GM12878 (cell line): ENCODE measurements around the gene BMP7.

Experiments used
- BACH1 ChIP-seq: fragments of 450-650 bp; IDR thresholded peaks from 2 replicates; pipeline ENCODE4 v1.6.1; 2017; ENCODE audit warnings: mild to moderate bottlenecking, borderline replicate concordance
- CTCF ChIP-seq, 3 experiments: IDR thresholded peaks in 2 of 3; conservative IDR thresholded peaks in 1 of 3; 2 replicates each; pipeline ENCODE4 v1.5.1; 2011; ENCODE audit warnings: low read depth in 3 of 3, low read length in 3 of 3, mild to moderate bottlenecking in 3 of 3, control low read depth in 2 of 3, moderate library complexity in 2 of 3, inconsistent platforms in 1 of 3, mixed read lengths in 1 of 3; ENCODE audit not compliant: control insufficient read depth in 2 of 3, insufficient read depth in 1 of 3; ENCODE audit errors: extremely low read depth in 1 of 3
- EGR1 ChIP-seq, 2 experiments: IDR thresholded peaks; 1 replicate in 1 of 2; 2 replicates in 1 of 2; pipeline ENCODE4 v1.6.1; 2011 to 2012; ENCODE audit warnings: low read depth in 2 of 2, low read length in 2 of 2, borderline replicate concordance in 1 of 2, mild to moderate bottlenecking in 1 of 2, moderate library complexity in 1 of 2
- ELK1 ChIP-seq: IDR thresholded peaks from 2 replicates; pipeline ENCODE4 v1.6.1; 2012; ENCODE audit warnings: low read depth, low read length, improper control_type of control experiment
- ETV6 ChIP-seq, 2 experiments: fragments of 450-650 bp in 1 of 2; IDR thresholded peaks in 1 of 2; conservative IDR thresholded peaks in 1 of 2; 2 replicates each; pipeline ENCODE4 v1.6.1; 2014; ENCODE audit warnings: antibody characterized with exemption in 1 of 2, borderline replicate concordance in 1 of 2, low read depth in 1 of 2, mild to moderate bottlenecking in 1 of 2, moderate library complexity in 1 of 2
- GABPA ChIP-seq: IDR thresholded peaks from 2 replicates; pipeline ENCODE4 v1.6.1; 2014; ENCODE audit warnings: antibody characterized with exemption, low read depth, mild to moderate bottlenecking, inconsistent platforms
- YBX1 ChIP-seq: fragments of 450-650 bp; IDR thresholded peaks from 2 replicates; pipeline ENCODE4 v1.6.1; 2016; ENCODE audit warnings: antibody characterized with exemption

DNA sequence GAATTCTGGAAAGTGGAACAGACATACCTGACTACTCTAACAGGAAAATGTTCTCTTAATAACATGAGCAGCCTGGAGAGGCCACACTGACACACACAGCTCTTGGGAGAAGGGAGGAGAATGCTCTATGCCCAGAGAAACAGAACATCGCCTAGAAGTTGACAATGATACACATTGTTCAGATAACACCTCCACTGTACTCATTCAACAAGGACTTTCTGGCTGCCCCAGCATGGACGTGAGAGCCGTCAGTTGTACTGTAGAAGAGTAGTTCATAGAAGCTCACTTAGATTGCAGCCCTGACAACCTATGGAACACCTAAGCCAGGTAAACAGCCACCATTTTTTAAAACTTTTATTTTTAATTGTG, 28.9 kb downstream of the BMP7 start:
- TF ChIP-seq BACH1 (no peak), GABPA (no peak), YBX1 (no peak), ELK1 (no peak), CTCF (IDR thresholded peaks at IDR 0.05 in 2 of 3, conservative IDR thresholded peaks at IDR 0.05 in 1 of 3; ENCODE audit: control insufficient read depth in 2 of 3, extremely low read depth in 1 of 3, insufficient read depth in 1 of 3, low read depth in 3 of 3, low read length in 3 of 3) (no peak), EGR1 (IDR thresholded peaks at IDR 0.05; ENCODE audit: borderline replicate concordance in 1 of 2, low read depth in 2 of 2, low read length in 2 of 2) (no peak), ETV6 (conservative IDR thresholded peaks at IDR 0.05 in 1 of 2, IDR thresholded peaks at IDR 0.05 in 1 of 2; ENCODE audit: borderline replicate concordance in 1 of 2, low read depth in 1 of 2) (no peak)
